ENCODE data around the gene RTN4RL1.

RTN4RL1 gene

DNA sequence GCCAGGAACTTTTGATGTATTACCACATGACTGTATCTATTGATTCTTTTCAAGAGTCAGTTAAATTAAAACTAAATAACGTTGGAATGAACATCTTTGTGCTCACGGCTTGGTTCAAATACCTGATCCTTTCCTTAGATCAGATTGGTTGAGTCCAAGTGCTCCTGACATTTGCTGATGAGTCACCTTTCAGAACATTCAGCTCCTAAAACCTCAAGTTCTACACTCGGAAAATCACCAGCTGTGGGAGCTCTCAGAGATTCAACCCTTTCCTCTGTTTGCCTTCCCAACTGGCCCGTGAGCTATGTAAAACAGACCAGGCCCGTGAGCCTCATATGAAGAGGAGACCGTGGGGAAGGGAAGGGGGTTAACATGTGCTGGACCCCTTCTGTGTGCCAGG, 68.1 kb downstream of the RTN4RL1 start:
- in situ Hi-C loops (cut with MboI; ENCODE audit: low sequenced_read_pairs), result no loop called here

DNA sequence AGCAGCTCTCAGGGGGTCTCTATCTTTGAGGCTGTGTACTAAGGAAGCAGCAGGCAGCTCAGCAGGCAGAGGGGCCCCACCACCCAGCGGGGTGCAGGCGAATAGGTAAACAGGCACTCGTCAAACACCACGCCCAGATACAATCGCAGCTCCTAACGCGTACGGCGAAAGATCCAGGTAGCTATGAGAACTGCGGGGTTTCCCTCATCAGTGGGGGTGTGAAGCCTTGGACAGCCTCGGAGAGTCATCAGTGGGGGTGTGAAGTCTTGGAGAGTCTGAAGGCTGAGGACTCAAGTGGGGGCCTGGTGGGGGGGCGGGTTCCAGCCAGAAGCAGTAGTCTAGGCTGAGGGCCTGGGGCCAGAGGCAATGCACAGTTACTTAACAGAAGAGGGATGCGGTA, 69.0 kb downstream of the RTN4RL1 start:
- in situ Hi-C loops (cut with MboI; ENCODE audit: low sequenced_read_pairs), result no loop called here

DNA sequence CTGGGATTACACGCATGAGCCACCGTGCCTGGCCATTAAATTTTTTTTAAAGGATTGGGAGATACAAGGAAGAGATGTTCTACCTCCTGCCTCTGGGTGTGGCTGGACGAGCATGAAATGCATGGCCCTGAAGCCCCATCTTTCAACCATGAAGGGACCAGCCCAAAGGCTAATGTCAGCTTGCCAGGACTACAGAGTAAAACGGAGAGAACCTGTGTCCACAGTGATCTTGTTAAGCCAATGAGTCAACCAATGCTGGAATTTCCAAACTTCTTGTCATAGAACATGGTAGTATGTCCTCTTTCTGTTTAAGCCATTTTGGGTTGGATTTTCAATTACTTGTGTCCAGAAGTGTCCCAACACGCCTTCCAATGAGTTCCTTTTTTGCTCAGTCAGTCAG, 71.3 kb downstream of the RTN4RL1 start:
- in situ Hi-C loops (cut with MboI; ENCODE audit: low sequenced_read_pairs), result no loop called here

DNA sequence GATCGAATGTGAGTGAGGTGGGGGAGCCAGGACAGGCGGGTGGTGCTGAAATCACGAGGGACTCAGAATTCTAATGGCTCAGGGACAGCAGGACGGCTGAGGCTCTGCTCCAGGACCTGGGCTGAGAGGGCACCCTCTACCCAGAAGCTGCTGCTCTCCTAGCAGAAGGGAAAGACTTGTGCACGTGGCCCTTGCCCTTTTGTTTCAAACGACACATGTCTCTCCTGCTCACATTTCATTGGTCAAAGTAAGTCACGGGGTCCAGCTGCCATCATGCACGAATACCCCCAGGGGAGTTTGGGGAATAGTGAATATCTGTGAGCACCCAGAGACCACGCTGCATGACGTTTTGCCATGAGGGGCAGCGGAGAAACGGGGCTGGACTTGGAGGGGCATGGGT, 73.2 kb downstream of the RTN4RL1 start:
- in situ Hi-C loops (cut with MboI; ENCODE audit: low sequenced_read_pairs), result no loop called here

DNA sequence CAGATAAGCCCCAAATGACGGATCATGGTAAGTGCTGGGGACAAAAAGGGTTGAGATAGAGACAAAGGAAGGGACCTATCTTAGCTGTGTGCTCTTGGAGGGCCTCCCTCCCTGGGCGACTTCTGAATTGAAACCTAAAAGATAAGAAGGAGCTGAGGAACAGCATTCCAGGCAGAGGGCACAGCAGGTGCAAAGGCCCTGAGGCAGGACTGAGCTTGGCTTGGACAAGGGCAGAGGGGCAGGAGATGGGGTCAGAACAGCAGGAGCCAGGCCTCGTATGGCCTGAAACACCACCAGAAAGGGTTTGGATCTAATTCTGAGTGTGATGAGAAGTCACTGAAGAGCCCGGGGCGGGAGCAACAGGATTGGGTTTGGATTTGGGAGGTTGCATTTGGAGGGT, 75.4 kb downstream of the RTN4RL1 start:
- in situ Hi-C loops (cut with MboI; ENCODE audit: low sequenced_read_pairs), result no loop called here

DNA sequence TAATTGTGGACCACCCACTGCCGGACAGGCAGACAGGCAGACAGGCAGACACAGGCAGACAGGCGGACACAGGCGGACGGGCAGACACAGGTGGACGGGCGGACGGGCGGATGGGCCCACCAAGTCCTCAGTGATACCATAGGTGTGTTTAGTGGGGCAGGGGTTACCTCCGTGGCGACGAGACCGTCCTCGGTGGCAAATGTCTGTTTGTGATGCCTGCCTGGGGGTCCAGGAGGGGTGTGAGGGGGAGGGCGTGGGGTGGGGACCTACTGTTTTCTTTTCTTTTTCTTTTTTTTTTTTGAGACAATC, 76.7 kb downstream of the RTN4RL1 start:
- in situ Hi-C loops (cut with MboI; ENCODE audit: low sequenced_read_pairs), result no loop called here

DNA sequence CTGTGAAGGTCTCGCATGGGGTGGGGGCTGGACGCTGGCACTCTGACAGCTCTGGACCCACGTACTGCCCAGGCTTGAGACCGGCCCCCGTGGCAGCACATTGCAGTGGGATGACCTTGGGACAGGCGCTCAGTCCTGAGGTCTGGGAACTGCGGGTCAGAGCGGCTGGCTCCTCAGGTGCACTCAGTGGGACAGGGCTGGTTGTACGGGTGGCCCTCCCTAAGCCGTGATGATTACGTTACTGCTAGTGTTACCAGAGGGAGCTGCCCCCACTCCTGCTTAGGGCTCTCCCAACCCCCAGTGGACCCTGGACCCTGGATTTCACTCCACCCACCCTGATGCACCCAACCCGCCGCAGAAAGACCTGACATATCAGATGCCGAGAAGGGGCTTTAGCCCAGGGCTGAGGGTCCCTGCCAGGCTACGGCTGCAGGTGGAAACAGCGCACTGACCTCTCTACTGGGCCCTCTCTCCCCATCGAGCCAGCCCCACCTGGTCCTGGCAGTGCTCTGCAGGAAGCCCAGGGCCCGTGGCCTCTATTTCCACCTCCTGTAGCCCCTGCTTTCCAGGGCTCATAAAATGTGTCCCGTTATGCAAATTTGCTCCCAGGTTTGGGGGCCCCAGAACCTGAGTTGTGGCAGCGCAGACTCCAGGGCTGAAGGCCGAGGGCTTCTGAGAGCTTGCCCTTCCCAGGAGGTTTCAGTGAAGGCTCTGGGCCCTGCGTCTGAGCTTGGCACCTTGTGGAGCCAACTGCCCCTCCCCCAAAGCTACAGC, 77.2 kb downstream of the RTN4RL1 start:
- in situ Hi-C loops (cut with MboI; ENCODE audit: low sequenced_read_pairs), result no loop called here

DNA sequence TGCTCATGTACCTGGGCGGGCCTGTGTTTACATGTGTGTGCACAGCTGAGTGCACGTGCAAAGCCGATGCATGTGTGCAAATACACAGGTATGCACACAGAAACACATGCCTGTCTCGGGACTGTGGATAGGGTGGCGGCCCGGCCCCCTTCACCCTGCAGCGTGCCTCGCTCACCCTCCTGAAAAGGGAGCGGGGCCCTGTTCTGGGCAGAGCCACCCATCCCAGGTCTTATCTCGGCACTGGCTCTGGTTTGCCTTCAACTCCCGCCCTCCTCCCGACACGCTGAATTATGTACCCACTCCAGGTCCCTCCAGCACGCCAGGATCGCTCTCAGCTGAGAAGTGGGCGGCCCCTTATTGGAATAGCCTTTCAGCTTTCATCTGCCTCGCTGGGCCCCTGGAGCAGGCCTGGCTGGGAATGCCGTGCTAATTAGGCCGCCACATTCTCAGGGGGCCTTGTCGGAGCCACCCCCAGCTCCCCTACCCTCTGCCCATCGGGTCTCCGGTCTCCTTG, 77.8 kb downstream of the RTN4RL1 start:
- in situ Hi-C loops (cut with MboI; ENCODE audit: low sequenced_read_pairs), result no loop called here

DNA sequence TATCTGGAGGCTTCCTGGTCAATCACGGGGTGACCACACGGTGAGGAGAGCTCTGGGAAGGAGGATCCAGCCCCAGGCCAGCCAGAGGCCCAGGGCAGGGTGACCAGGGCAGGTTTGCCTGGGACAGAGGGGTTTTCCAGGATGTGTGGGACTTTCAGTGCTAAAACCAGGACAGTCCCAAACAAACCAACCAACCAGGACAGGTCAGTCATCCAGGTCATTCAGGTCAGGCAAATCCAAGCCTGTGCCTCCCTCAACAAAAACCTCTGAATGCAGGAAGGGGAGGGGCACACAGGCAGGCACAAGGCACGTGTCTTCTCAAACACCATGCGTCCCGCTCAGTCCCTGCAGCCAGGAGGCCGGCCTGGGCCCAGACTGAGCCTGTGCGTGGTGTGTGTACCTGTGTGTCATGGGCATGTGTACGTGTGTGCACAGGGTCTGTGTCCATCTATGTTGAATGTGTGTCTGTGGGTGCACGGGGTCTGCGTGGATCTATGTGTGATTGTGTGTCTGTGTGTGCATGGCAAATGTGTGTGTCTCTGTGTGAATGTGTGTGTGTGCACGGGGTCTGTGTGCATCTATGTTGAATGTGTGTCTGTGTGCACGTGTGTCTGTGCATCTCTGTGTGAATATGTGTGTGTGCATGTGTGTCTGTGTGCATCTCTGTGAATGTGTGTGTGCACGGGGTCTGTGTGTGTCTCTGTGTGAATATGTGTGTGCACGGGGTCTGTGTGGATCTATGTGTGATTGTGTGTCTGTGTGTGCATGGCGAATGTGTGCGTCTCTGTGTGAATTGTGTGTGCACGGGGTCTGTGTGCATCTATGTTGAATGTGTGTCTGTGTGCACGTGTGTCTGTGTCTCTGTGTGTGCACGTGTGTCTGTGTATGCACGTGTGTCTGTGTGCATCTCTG, 78.9 kb downstream of the RTN4RL1 start:
- in situ Hi-C loops (cut with MboI; ENCODE audit: low sequenced_read_pairs), result no loop called here

DNA sequence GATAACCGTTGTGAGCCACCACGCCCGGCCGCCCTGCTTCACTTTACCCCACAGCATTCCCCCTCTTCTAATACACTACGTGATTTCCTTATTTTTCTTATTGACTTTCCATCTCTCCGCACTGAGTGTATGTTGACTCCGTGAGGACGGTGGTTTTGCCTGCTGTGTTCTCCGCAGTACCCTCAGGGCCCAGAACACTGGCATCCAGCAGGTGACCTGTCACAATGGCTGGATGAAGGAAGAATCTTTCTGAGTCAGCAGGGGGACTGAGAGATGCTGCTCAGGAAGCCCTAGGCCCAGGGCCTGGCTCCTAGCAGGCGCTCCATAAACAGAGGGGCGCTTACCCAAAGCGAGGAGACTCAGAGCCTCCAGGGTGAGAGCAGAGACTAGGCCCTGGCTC, 79.5 kb downstream of the RTN4RL1 start:
- in situ Hi-C loops (cut with MboI; ENCODE audit: low sequenced_read_pairs), result no loop called here

DNA sequence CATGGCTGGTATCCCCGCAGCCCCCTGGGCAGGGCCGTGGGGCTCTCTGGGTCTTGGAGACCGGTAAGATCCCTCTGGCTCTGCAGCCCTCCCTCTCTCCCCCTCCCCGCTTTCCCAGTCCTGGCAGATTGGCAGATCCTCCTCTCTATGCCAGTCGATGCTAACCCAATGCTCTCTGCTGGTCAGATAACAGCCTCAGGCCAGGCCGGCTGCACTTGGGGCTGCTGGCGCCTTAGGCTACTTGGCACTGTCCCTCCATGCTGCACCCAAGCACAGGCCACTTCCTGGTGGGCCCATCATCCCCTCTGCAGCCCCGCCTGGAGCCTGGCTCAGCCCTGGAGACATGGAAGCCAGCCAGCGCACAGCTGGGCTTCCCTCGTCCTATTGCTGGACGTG, 81.7 kb downstream of the RTN4RL1 start:
- in situ Hi-C loops (cut with MboI; ENCODE audit: low sequenced_read_pairs), result no loop called here

DNA sequence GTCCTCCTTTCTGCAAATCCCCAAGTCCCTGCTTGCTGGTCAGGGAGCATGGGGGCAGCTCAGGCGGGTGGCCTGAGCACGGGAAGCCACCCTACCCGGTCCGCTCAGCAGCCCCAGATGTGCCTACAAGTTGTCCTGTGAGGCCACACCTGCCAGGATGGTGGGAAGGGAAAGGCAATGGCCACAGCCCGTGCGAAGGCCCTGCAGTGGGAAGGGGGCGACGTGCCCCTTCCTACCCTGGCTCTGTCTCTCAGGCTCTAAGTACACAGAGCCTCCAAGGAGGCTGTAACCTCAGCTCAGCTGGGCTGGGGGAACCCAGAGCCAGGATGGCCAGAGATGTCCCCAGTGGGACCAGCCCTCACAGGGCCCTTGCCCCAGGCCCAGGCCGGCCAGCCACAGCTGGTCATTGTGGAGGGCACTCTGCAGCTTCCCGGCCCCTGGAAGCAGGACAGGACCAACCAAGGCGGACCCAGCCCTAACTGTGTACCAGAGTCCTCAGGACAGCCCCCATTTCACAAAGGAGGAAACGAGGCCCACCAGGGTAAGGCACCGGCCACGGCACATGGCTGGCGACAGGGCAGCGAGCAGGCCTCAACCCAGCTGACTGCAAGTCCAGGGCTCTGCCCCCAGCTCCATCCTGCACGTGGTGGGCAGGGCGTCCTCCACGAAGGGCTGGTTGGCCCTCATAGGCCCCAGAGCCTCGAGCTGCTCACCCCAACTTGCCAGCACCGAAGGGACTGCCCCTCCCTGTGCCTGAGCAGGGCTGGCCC, 82.3 kb downstream of the RTN4RL1 start:
- in situ Hi-C loops (cut with MboI; ENCODE audit: low sequenced_read_pairs), result no loop called here

DNA sequence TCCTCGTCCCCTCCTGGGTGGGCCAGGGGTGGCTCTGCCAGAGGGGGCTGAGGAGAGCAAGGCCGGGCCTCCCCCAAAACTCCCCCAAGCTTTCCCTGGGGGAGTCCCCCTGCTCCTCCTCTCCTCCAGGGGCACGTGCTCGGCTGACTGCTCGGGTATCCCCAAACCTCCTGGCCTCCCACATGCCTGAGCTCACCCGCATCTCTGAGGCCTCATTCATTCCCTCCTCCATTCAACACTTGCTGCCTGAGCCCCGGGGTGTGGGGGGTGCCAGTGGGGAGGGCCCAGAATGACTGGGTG, 83.1 kb downstream of the RTN4RL1 start:
- in situ Hi-C loops (cut with MboI; ENCODE audit: low sequenced_read_pairs), result no loop called here

DNA sequence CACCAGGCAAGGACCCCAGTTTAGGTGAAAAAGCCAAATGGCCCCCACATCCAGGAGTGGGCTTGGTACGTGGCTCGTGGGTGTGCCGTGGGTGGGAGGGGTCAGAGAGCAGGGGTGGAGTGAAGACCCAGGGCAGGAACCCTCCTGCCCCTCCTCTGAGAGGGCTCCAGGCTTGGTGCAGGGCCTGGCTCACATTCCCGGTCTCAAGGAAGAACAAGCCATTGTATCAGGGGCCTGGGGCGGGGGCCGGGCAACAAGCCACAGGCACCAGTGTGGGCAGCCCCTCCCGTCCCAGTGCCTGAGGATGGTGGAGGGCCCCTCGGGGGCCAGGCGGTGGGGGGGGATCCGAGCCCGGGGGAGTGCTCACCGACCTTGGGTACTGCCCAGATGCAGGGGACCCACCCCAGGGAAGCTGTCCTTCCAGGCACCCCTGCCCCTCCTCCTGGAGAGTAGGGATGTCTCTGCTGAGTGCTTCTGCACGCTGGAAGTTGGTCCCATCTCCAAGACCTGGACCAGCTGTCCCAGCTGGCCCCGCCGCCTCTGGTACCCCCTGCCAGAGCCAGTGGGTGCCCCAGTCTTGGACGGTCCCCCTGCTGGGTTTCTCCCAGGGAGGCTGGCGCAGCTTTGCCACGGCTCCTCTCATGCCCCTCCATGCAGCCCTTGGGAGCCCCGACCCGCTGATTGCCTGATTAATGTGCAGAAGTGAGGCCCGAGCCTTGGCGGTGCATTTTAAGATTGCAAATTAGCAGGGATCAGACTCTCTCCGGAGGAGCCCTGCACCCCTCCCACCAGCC, 83.7 kb downstream of the RTN4RL1 start:
- in situ Hi-C loops (cut with MboI; ENCODE audit: low sequenced_read_pairs), result no loop called here

DNA sequence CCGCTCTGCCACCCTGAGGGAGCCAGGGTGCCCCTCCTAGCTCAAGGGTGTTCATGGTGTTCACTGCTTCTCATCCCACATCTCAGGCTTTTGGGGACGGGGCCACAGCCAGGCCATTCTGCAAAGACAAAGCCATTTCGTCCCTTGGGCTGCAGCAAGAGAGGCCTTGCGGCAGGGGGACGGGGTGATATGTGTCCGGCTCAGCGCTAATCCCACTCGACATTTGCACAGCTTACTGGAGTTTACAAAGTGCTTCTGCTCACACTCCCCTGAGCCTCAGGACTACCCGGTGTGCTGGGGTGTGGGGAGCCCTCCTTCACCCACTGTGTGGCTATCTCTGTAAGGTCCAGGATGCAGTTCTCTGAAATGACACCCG, 84.3 kb downstream of the RTN4RL1 start:
- in situ Hi-C loops (cut with MboI; ENCODE audit: low sequenced_read_pairs), result no loop called here

DNA sequence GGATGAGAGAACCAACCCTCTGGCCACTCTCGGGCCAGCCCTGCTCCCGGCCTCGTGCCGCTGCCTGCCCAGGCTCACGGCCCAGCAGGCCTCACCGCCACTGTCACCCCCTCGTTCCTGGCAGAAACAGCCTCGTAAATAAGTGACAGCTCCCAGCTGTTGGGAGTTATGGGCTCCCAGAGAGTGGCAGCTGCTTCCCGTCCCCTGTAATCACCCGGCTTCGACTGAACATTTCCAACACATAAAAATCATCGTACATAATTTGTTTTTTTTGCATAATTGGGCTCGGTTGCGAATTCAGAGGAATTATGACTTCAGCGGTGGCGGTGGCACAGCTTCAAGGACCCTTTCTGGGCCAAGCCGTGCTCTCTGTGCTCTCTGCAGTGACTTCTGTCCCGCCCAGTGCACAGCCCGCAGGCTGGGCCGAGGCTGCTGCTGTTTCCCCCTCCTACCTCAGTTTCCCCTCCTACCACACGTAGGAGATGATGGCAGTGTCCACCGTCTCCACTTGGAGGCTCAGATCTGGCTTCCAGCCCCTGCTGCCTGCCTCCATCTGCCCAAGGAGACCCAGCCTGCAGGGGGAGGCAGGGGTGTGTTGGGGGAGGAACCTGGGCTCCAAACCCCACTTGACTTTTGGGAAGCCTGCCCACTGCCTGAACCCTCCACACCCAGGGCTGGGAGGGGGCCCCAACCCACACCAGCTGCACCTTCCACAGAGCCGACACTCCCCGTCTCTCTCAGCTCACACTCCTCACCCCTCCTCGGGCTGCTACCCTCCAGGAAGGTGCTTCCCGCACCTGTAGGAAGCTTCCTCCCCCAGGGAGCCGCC, 84.9 kb downstream of the RTN4RL1 start:
- in situ Hi-C loops (cut with MboI; ENCODE audit: low sequenced_read_pairs), result no loop called here

DNA sequence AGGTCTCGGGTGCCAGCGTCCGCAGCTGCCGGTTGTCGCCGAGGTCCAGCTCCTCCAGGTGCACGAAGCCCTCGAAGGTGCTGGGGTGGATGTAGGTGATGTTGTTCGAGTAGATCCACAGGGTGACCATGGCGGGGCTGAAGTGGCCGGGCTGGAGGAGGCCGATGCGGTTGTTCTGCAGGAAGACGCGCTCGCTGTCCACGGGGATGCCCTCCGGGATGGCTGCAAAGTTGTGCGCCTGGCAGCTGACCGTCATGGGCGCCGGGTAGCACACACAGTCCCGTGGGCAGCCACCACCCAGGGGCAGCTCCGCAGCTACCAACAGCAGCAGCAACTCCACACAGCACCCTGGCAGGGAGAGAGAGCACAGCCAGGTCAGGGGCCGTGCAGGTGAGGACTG, 87.7 kb downstream of the RTN4RL1 start:
- in situ Hi-C loops (cut with MboI; ENCODE audit: low sequenced_read_pairs), result no loop called here

DNA sequence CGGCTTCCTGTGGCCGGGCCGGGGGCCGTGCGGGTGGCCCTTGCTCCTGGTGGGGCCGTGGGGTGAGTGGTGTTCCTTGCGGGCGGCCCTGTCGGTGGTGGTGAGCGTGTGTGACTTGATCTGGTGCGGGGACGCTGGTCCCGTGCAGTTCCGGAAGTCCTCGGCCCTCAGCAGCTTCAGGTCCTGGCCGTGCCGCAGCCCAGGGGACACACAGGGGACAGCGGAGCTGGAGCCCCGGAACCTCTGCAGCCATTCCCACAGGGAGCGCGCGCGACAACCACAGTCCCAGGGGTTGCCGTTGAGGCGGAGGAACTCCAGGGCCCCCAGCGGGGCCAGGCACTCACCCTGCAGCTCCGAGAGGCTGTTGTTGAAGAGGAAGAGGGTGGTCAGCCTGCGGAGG, 88.4 kb downstream of the RTN4RL1 start:
- in situ Hi-C loops (cut with MboI; ENCODE audit: low sequenced_read_pairs), result no loop called here

DNA sequence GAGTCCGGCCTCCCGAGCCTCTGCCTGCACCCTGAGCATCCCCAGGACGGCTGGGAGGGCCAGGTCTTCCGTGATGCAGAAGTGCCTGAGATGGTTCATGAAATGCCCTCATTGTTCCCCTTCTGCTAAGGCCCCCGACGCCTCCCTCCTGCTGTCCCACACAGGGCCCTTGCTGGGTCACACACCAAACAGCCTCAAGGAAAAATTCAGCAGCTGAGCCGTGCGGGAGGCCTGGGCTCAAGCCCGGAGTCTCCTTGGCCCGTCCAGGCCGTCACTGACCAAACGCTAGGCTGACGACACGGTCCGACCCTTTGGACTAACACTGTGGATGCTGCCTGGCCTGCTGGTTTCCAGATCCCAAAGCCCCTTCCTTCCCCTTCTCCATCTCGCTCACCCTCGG, 90.2 kb downstream of the RTN4RL1 start:
- in situ Hi-C loops (cut with MboI; ENCODE audit: low sequenced_read_pairs), result no loop called here
